Kidney (tissue), 14 donors: ENCODE results near the gene P3H3. TPM values are rescaled to one million over a fixed set of nuclear protein-coding genes. Genes with fewer than 3 reads are reported as not detected.
A peak's percentile ranks its signal among the peaks of the same experiment; 100 is the strongest.

Source experiments
- DNase-seq, 5 donors: peaks; one replicate each; pipeline ENCODE4 v3.0.0-alpha.2; 2013 to 2020
- FAIRE-seq: peaks from 2 replicates; lab custom pipeline; 2012; peaks lifted over from hg19 to GRCh38; lab: Jason Lieb, UNC
- H3K27ac ChIP-seq, 2 donors: one replicate each; pipeline ENCODE4 v1.7.0; 2013; ENCODE audit warnings: low read depth in 2 of 2, low read length in 2 of 2, inconsistent platforms in 1 of 2
- H3K27me3 ChIP-seq: one replicate; pipeline ENCODE4 v1.7.1; 2013; ENCODE audit warnings: low read length, inconsistent platforms; ENCODE audit not compliant: control insufficient read depth, insufficient read depth
- H3K36me3 ChIP-seq, 3 donors: one replicate each; pipeline versions ENCODE4 v1.7.0 to v1.7.1; 2013; ENCODE audit warnings: low read length in 3 of 3, control low read depth in 1 of 3, inconsistent platforms in 1 of 3; ENCODE audit not compliant: insufficient read depth in 3 of 3, control insufficient read depth in 2 of 3
- H3K4me1 ChIP-seq, 3 donors: one replicate each; pipeline versions ENCODE4 v1.7.0 to v1.7.1; 2013; ENCODE audit warnings: low read length in 3 of 3, inconsistent platforms in 1 of 3, low read depth in 1 of 3; ENCODE audit not compliant: control insufficient read depth in 2 of 3, insufficient read depth in 2 of 3
- H3K4me3 ChIP-seq, 3 donors: one replicate each; pipeline versions ENCODE4 v1.7.0 to v1.8.1; 2013; ENCODE audit warnings: low read length in 3 of 3, control low read depth in 1 of 3, inconsistent platforms in 1 of 3
- H3K9ac ChIP-seq, 3 donors: one replicate each; pipeline versions ENCODE4 v1.7.0 to v1.7.1; 2013; ENCODE audit warnings: low read length in 3 of 3, control low read depth in 1 of 3, inconsistent platforms in 1 of 3
- H3K9me3 ChIP-seq, 3 donors: one replicate each; pipeline versions ENCODE4 v1.7.0 to v1.7.1; 2013; ENCODE audit warnings: low read length in 3 of 3, control low read depth in 1 of 3, inconsistent platforms in 1 of 3; ENCODE audit not compliant: control insufficient read depth in 2 of 3, insufficient read depth in 1 of 3
- CTCF ChIP-seq: IDR thresholded peaks from 3 replicates; pipeline ENCODE4 v1.5.1; 2012; ENCODE audit warnings: mild to moderate bottlenecking, moderate library complexity, borderline replicate concordance; ENCODE audit not compliant: insufficient read depth; ENCODE audit errors: extremely low read depth
- intact Hi-C: fragments of 100-400 bp; cut with DNase I; formaldehyde crosslinking; loops from one replicate; pipeline ENCODE4 v1.11.1; 2022
- polyA plus RNA-seq: library from polyadenylated mRNA; stranded (reverse); fragments of 350-450 nt; fragmentation: Illumina TruSeq; extraction: RNeasy Lipid Tissue Mini Kit (QIAGEN cat#74804); gene quantifications from one replicate; pipeline ENCODE4 v1.2.3, GENCODE V29; 2014; ENCODE audit warnings: low read depth, low replicate concordance; ENCODE audit not compliant: insufficient read depth
- total RNA-seq: library from RNA; stranded (reverse); fragmentation: NEBNext Ultra II Directional; extraction: Animal tissue kit (Norgen Biotek cat#: 25700); gene quantifications from one replicate; pipeline ENCODE4 v1.2.1, GENCODE V29; 2021
- donor health status: control.
- donor health status: control.
- donor health status: control.
- donor health status: control.
- donor health status: control.
- donor health status: DM: yes; HTN: yes; CAD: no.
- donor health status: Normal renal cell carcinoma (clear cell type).

Gene P3H3
- total and polyA plus RNA-seq, 2 donors from 2014 or later = 17.0 to 18.5 TPM

- Histone ChIP-seq H3K27me3 (no peaks in the 10 kb centered on the region), H3K4me3 (peak overlapping the region in 1 of 3 donors; percentile 32), H3K27ac (no peak overlapping the region), H3K36me3 (peaks cover 0 to 2% (median 0%) of the 10 kb centered on the region in 3 donors), H3K4me1 (peaks cover 0 to 19% (median 7%) of the 10 kb centered on the region in 3 donors), H3K9ac (no peak overlapping the region), H3K9me3 (peaks cover 0 to 2% (median 0%) of the 10 kb centered on the region in 3 donors)
- intact Hi-C loops = loop anchor here (10.0 kb wide), 1 partner anchor 68 kb away; the partner anchor contains the start of gene MLF2
- FAIRE-seq (no peak), DNase-seq (no peak)
- TF ChIP-seq CTCF = no peak
Observed at GRCh38 chr12:6822426-6823135, 5.6 kb upstream of the P3H3 start.

- no peaks in the 10 kb centered on the region for H3K27me3 ChIP-seq
Observed at GRCh38 chr12:6823182-6824084, 4.8 kb upstream of the P3H3 start.

More at GRCh38 chr12:6823182-6824084, 4.8 kb upstream of the P3H3 start:
- intact Hi-C loops = loop anchor here (10.0 kb wide), 1 partner anchor 69 kb away; the partner anchor contains the start of gene MLF2
- H3K4me3 ChIP-seq = no peak overlapping the region
- H3K4me1 ChIP-seq = peaks cover 0 to 22% (median 3%) of the 10 kb centered on the region in 3 donors
- no peaks in the 10 kb centered on the region for H3K9me3 ChIP-seq
- FAIRE-seq (no peak), DNase-seq (peak in 3 of 5 donors; percentile 51 to 79 (median 52))
- no peak overlapping the region for H3K27ac ChIP-seq
- H3K36me3 ChIP-seq = no peaks in the 10 kb centered on the region
- H3K9ac ChIP-seq = no peak overlapping the region
- no peak for TF ChIP-seq CTCF
